SH-SY5Y (cell line): ENCODE results near the gene CTNND2.

ENCODE experiments used
- GATA2 ChIP-seq: IDR thresholded peaks from 2 replicates; pipeline ENCODE4 v1.6.1; 2011; ENCODE audit warnings: mild to moderate bottlenecking, low read depth, low read length
- GATA3 ChIP-seq: IDR thresholded peaks from 2 replicates; pipeline ENCODE4 v1.6.1; 2011; ENCODE audit warnings: low read depth, mild to moderate bottlenecking, low read length, moderate library complexity

- no peak for TF ChIP-seq GATA2
- TF ChIP-seq GATA3, result no peak
These were observed 307.6 kb downstream of the CTNND2 start for GRCh38 chr5:11596657-11597071.
